Suppressor macrophage treated with lipopolysaccharide for 1 hour (primary cell): ENCODE measurements around the gene EPS15.
"Not testable (repeated sequence)": the region's sequence is repeated elsewhere in the genome, so short reads cannot be mapped to it uniquely, and the experiment has no call there.

ENCODE experiments used
- DNase-seq, 3 donors: peaks; one replicate each; pipeline ENCODE4 v3.0.0-alpha.2; 2020 to 2022

Gene EPS15

DNA sequence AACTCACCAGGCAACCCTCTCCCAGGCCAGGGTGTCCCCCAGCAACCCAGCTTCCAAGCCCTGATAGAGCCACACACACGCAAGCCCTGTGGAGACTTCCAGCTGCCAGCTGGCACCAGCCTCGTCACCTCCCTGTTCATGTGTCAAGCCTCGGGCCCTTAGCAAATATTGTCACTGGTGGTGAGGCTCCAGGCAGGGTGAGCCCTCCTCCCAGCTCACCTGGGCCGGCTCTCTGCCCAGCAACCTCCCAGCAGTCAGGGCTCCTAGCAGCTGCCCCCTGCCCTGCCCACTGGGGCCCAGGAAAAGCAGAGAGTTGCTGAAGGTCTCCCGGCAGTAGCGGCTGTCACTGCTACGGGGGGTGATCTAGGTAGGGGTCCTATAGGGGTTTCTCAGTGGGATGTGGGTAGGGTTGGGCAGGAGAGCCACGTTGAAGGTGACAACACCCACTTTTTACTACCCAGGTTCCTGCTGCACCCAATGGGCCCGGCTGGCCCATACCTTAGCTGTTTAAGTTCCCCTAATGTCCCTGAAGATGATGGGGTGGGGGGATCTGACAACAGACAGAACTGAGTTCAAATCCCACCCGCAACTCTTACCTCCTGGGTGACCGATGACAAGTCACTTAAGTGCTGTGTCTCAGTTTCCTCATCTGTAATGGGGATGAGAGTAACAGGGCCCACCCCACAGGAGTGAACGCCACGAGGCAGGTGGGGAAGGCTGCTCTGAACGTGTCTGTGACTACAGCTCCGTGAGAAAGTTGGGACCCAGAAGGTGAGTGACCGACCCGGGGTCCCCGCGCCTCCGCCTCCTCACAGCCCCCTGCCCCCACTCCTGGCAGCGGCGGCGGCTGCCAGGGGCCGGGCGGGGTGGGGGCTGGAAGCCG, 189.4 kb downstream of the EPS15 start:
- DNase-seq = no peak

- no peak for DNase-seq
These were observed 190.1 kb downstream of the EPS15 start for GRCh38 chr1:51328926-51329325.

- DNase-seq = no peak
These were observed 190.8 kb downstream of the EPS15 start for GRCh38 chr1:51328279-51328678.

DNA sequence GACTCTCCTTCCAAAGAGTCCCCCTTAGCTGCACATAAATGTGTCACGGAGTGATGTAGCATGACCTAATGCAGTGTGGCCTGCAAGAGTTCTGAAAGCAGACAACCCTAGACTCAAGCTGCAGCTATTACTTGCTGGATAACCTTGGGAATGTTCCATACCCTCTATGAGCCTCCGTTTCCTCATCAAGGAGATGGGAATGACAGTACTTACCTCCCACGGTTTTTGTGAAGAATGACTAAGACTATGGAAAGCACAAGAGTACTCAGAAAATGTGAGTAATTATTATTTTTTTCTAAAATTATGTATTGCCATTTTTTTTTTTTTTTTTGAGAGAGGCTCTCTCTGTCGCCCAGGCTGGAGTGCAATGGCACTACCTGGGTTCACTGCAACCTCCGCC, 191.7 kb downstream of the EPS15 start:
- DNase-seq = peak; percentile 48 to 75 (median 50)

DNA sequence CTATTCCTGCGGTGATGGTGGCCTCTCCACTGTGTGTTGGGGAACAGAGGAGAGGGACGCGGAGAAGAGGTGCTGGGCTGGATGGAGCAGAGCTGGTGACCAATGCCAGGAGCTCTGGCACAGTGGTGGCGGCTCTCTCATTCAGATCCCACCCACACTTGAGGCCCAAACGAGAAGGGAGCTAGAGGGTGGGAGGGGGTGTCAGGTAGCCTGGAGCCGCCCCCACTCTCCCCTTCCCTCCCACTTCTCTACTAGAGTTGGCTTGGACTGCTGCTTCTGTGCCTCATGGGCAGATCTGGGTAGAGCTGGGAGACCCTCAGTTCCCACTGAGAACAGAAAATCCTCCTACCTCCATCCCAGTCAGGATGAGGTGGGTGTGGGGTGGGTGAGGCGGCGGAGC, 192.2 kb downstream of the EPS15 start:
- no peak for DNase-seq

GRCh38 chr1:51325878-51326755, 192.9 kb downstream of the EPS15 start:
- no peak for DNase-seq

- DNase-seq = no peak
These were observed 193.7 kb downstream of the EPS15 start for GRCh38 chr1:51325391-51325790.

GRCh38 chr1:51325011-51325385, 194.1 kb downstream of the EPS15 start:
- not testable (repeated sequence) for DNase-seq

DNA sequence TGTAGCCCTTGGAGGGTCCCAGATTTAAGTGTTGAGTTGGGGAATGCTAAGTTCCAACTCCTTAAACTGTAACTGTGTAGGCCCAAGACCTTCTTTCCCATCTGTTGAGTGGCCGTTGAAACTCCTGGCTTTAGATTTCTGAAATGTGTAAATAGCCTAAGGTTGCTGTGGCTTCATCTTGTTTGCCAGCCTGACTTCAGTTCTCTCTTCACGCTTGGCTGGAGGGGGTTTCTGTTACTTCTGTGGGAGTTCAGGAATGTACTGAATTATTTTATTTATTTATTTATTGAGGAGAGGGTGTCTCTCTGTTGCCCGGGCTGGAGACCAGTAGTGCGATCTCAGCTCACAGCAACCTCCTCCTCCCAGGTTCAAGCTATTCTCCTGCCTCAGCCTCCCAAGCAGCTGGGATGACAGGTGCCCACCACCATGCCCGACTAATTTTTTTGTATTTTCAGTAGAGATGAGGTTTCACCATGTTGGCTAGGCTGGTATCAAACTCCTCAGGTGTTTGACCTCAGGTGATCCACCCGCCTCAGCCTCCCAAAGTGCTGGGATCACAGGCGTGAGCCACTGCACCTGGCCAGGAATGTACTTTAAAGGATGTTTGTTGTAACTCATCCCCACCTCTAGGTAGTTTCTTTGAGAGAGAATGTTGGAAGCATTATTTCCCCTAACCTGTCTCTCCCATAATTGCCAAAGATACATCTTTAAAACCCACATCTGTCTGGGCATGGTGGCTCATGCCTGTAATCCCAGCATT, 194.6 kb downstream of the EPS15 start:
- no peak for DNase-seq

DNA sequence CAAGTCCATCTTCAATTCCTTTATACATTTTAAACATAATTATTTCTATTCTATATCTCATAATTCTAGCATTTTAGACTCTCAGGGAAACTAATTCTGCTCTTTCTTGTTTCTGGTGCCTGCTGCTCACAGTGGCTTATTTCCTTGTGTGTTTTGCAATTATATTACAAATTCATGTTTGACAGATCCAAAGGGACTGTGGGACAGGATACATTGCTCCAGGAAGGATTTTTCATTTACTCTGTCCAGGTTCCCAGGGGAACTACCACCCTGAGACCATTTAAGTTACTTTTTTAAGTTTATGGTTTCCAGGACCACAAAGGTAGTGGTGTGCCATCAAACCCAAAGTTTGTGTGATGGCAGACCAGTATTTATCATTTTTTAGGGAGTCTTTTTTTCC, 195.3 kb downstream of the EPS15 start:
- no peak for DNase-seq

DNA sequence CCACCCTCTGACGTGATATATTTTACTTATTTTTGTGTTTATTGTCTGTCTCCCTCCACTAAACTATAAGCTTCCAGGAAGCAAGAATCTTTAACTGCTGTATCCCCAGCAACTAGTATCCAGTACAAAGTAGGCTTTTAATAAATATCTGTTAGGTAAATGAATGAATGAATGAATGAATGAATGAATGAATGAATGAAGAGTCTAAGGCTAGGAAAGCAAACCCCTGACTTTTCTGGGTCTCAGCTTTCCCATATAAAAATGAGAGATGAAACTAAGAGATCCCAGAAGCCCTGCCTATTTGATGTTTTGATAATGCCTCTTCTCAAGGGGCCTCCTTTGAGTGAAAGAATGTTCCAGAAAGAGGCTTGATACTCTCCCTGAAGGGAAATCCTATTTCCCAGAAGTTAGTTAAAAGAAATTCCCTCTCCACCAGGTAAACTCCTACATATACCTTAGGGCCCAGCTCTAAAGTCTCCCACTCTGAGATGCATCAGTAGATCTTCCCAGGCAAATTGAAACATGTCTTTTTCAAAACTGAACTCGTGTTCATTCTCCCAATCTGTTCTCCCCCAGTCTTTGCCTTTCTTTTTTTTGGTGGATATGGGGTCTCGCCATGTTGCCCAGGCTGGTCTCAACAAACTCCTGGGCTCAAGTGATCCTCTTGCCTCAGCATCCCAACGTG, 196.5 kb downstream of the EPS15 start:
- DNase-seq = no peak

DNA sequence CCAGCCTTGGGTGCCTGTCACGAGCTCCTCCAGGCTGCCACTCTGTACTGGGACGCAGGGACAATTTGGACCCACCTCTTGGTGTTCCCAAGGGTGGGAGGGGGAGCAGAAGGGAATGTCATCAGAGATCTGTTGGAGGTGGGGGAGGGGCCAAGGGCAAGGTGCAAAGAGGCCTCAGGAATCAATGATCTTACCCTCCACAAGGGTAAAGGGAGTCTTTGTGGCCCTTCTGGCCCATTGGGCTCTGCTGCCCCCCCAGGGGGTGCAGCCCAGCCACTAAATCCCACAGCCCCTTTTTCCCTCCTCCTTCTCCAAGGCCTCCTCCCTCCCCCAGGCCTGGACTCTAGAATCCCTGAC, 197.2 kb downstream of the EPS15 start:
- no peak for DNase-seq

DNA sequence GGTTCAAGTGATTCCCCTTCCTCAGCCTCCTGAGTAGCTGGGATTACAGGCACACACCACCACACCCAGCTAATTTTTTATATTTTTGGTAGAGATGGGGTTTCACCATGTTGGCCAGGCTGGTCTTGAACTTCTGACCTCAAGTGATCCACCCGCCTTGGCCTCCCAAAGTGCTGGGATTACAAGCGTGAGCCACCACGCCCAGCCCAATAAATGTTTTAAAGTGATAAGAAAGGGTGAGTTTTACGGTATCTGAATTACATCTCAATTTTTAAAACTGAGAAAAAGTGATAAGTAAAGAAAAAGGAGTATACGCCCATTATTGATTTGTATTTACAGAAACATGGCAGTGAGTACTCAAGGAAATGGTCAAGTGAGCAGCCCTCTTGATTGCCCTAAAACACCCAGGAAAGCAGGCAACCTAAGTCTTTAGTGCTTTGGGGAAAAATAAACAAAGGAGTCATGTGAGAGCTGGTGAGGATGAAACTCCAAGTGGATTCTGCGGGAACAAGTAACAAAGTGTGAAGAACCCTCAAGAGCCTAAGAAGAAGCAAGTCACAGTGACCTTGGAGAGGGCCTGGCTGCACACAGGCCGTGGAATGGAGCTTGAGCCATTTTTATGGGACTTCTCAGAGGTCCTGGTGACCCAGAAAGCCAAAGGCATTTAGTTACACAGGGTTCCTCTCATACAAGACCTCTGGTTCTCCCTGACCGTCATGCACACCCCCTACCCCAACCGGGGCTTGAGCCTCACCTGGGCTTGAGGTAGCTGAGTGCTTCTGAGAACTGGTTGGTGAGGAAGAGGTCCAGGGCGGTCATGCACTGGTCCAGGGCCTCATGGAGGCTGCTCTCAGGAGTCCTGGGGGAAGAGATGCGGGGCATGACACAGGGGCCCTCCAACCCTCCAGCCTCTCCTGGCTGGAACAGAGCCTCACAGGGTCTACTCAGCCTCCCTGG, 197.8 kb downstream of the EPS15 start:
- DNase-seq = no peak

DNA sequence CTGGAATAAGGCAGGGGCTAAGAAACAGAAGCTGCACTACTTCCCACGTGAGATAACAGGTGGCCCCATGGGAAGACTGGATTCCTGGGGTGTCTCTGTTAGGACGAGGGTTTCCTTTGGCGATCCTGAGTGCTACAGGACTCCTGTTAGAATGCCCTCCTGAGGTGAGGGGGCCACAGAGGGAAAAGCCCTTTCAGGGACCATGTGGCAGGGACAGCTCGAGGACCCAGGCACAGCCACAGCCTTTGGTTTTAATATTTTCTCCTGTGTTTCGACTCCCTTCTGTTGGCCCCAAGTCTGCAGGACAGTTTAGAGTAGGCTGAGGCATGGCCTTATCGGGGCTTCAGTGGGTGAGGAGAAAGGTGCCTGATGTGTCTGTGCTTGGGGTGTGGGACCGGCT, 201.3 kb downstream of the EPS15 start:
- no peak for DNase-seq

DNA sequence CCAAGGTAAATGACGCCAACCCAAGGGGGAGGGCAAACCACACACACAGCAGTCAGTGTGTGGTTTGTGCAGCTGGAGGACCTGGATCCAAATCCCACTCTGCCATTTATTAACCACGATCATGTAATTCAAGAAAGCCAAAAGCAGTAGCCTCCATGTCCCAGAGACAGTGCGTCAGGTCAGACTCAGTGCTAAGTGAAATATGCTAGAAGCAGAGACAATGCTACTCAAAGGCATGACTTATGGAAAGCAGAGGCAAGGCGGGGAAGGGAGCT, 202.3 kb downstream of the EPS15 start:
- no peak for DNase-seq

DNA sequence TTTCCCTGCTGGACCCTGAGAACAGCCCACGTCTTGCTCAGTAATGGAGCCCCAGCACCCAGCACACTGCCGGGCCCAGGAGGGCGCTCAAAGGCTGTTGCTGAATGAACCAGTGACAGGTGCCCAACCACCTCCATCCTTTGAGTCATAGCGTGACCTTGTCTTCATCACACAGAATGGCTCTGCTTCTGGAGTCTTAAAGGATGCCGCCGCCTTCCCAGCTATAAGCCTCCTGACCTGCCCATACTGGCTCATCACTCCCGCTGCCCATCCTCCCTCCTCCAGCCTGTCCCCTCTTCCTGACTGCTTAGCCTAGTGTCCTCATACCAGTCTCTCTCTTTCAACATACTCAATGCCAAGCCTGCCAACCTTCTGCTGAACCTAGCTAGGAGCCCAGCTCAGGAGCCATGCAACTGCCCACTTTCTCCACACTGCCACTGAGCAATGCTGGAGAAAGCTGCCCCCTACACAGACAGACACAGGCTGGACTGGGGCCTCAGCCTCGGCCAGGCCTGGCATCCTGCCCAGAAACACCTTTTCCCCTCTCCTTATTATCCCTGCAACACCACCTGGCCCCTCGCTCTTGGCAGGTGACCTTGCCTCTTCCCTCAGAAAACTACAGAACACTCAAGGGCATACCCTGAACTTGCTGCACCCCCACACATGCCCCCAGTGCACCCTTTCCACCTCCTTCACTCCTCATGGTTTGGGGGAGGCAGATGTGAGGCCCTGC, 202.8 kb downstream of the EPS15 start:
- DNase-seq = no peak

GRCh38 chr1:51314974-51315373, 204.1 kb downstream of the EPS15 start:
- DNase-seq = no peak

- DNase-seq = peak in 2 of 3 donors; percentile 26 to 44
These were observed 204.9 kb downstream of the EPS15 start for GRCh38 chr1:51313961-51314777.

DNA sequence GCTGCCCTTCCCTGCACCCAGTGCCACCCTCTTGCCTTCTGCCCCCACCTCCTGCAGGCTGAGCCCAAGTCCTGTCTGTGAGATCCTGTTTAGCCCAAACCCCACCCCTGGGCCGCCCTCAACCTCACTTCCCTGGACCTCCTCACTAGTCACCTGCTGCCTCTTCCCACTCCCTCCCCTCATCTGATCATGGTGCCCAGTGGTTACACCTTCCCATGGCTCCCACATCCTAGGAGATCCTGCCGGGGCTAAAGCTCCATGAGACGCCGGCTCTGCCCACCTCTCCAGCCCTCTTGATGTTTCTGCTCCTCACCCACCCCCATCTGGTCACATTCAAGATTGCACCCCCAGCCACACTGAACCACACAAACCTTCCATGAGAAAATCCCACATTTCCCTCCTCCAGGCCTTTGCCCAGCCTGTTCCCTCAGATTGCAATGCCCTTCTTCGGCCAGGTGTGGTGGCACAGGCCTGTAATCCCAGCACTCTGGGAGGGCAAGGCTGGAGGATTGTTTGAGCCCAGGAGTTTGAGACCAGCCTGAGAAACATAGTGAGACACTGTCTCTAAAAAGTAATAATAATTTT, 205.7 kb downstream of the EPS15 start:
- DNase-seq = no peak

DNA sequence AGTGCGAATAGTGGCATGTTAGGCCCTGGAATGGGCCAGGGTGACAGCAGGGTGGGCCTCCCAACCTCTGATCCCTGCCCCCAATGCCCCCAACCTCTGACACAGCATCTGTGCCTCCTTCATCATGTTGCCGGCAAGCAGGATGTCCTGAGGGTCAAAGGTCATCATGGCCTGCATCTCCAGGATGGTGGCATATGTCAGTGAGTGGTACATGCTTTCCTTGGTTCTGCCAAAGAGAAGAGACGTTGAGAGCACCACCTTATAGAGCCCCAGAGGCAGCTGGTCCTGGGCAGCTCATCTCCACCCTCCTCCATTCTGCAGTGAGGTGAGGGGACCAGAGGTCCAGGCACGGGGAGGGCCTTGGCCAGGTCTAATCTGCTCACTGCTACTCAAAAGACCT, 206.3 kb downstream of the EPS15 start:
- DNase-seq = no peak
